GM19468 (cell line): ENCODE data around the gene SHOC1.
"Not testable (repeated sequence)": the region's sequence is repeated elsewhere in the genome, so short reads cannot be mapped to it uniquely, and the experiment has no call there.

ENCODE experiments used
- ATAC-seq: cut with Tn5 transposase; IDR thresholded peaks from one replicate; pipeline ENCODE4 v1.9.1; 2021; ENCODE audit warnings: mild to moderate bottlenecking, moderate library complexity, moderate number of reproducible peaks; ENCODE audit not compliant: unreplicated experiment; ENCODE audit errors: extremely low read depth

The SHOC1 gene

GRCh38 chr9:111794835-111795556 lies at the start of gene SHOC1:
Gene SHOC1 (minus strand): TSS chr9:111794937. CDS start chr9:111791418, 3,519 bp downstream.
- ATAC-seq = no peak

GRCh38 chr9:111843971-111844370 lies 49.2 kb upstream of the SHOC1 start:
- ATAC-seq = no peak

- ATAC-seq = no peak
Measured at GRCh38 chr9:111842313-111842712, 47.6 kb upstream of the SHOC1 start.

- ATAC-seq = no peak
Measured at GRCh38 chr9:111840442-111840841, 45.7 kb upstream of the SHOC1 start.

GRCh38 chr9:111839987-111840386 lies 45.2 kb upstream of the SHOC1 start:
- no peak for ATAC-seq

GRCh38 chr9:111839387-111839786 lies 44.6 kb upstream of the SHOC1 start:
- ATAC-seq = no peak

- ATAC-seq = no peak
Measured at GRCh38 chr9:111838439-111838838, 43.7 kb upstream of the SHOC1 start.

GRCh38 chr9:111836311-111836710 lies 41.6 kb upstream of the SHOC1 start:
- no peak for ATAC-seq

- no peak for ATAC-seq
Measured at GRCh38 chr9:111833941-111834340, 39.2 kb upstream of the SHOC1 start.

- no peak for ATAC-seq
Measured at GRCh38 chr9:111832449-111832848, 37.7 kb upstream of the SHOC1 start.

- ATAC-seq = no peak
Measured at GRCh38 chr9:111831371-111832108, 36.8 kb upstream of the SHOC1 start.

GRCh38 chr9:111828193-111828592 lies 33.5 kb upstream of the SHOC1 start:
- ATAC-seq = no peak

GRCh38 chr9:111825468-111826145 lies 30.9 kb upstream of the SHOC1 start:
- no peak for ATAC-seq

GRCh38 chr9:111821006-111821528 lies 26.3 kb upstream of the SHOC1 start:
- no peak for ATAC-seq

GRCh38 chr9:111819360-111819759 lies 24.6 kb upstream of the SHOC1 start:
- ATAC-seq = no peak

GRCh38 chr9:111815285-111816070 lies 20.7 kb upstream of the SHOC1 start:
- ATAC-seq = no peak

- ATAC-seq = no peak
Measured at GRCh38 chr9:111812337-111812736, 17.6 kb upstream of the SHOC1 start.

GRCh38 chr9:111810908-111811307 lies 16.2 kb upstream of the SHOC1 start:
- ATAC-seq = no peak

GRCh38 chr9:111810415-111810814 lies 15.7 kb upstream of the SHOC1 start:
- not testable (repeated sequence) for ATAC-seq

- no peak for ATAC-seq
Measured at GRCh38 chr9:111807197-111807596, 12.5 kb upstream of the SHOC1 start.
